ENCODE measurements around the gene THBS1. TPM values are rescaled to one million over a fixed set of nuclear protein-coding genes. Genes with fewer than 3 reads are reported as not detected.

Gene THBS1
- 154 TPM for total RNA-seq

GRCh38 chr15:39580485-39581241, at the start of gene THBS1:
THBS1 (plus strand) TSS chr15:39581079; CDS start chr15:39581858, 779 bp downstream.
- DNase-seq (ENCODE audit: low spot score), result peak; percentile 87

GRCh38 chr15:39534996-39535395, 45.9 kb upstream of the THBS1 start:
- DNase-seq (ENCODE audit: low spot score), result no peak

- DNase-seq (ENCODE audit: low spot score), result no peak
These were observed 45.4 kb upstream of the THBS1 start for GRCh38 chr15:39535466-39535865.

- no peak for DNase-seq (ENCODE audit: low spot score)
These were observed 41.9 kb upstream of the THBS1 start for GRCh38 chr15:39538936-39539335.

- DNase-seq (ENCODE audit: low spot score), result no peak
These were observed 41.4 kb upstream of the THBS1 start for GRCh38 chr15:39539466-39539865.

GRCh38 chr15:39539973-39540558, 40.8 kb upstream of the THBS1 start:
- no peak for DNase-seq (ENCODE audit: low spot score)

- DNase-seq (ENCODE audit: low spot score), result no peak
These were observed 38.4 kb upstream of the THBS1 start for GRCh38 chr15:39542385-39543065.

GRCh38 chr15:39543651-39544050, 37.2 kb upstream of the THBS1 start:
- DNase-seq (ENCODE audit: low spot score), result no peak

GRCh38 chr15:39546842-39547241, 34.0 kb upstream of the THBS1 start:
- DNase-seq (ENCODE audit: low spot score), result no peak

- DNase-seq (ENCODE audit: low spot score), result no peak
These were observed 32.3 kb upstream of the THBS1 start for GRCh38 chr15:39548561-39548960.

GRCh38 chr15:39549912-39550311, 31.0 kb upstream of the THBS1 start:
- no peak for DNase-seq (ENCODE audit: low spot score)

GRCh38 chr15:39551476-39551875, 29.4 kb upstream of the THBS1 start:
- DNase-seq (ENCODE audit: low spot score), result no peak

- no peak for DNase-seq (ENCODE audit: low spot score)
These were observed 28.3 kb upstream of the THBS1 start for GRCh38 chr15:39552556-39552955.

GRCh38 chr15:39553947-39554693, 26.8 kb upstream of the THBS1 start:
- no peak for DNase-seq (ENCODE audit: low spot score)

GRCh38 chr15:39554746-39555387, 26.0 kb upstream of the THBS1 start:
- no peak for DNase-seq (ENCODE audit: low spot score)

GRCh38 chr15:39555885-39556284, 25.0 kb upstream of the THBS1 start:
- no peak for DNase-seq (ENCODE audit: low spot score)

GRCh38 chr15:39556461-39556860, 24.4 kb upstream of the THBS1 start:
- DNase-seq (ENCODE audit: low spot score), result no peak

- DNase-seq (ENCODE audit: low spot score), result no peak
These were observed 22.5 kb upstream of the THBS1 start for GRCh38 chr15:39558421-39558820.

GRCh38 chr15:39564972-39565665, 15.8 kb upstream of the THBS1 start:
- no peak for DNase-seq (ENCODE audit: low spot score)

GRCh38 chr15:39565851-39566250, 15.0 kb upstream of the THBS1 start:
- DNase-seq (ENCODE audit: low spot score), result no peak

- DNase-seq (ENCODE audit: low spot score), result no peak
These were observed 7.6 kb upstream of the THBS1 start for GRCh38 chr15:39573287-39573686.

Data from ureter (tissue), 1 donor.